HepG2 (cell line): ENCODE results near the gene ID4. TPM values are rescaled to one million over a fixed set of nuclear protein-coding genes. Genes with fewer than 3 reads are reported as not detected.
A peak's percentile ranks its signal among the peaks of the same experiment; 100 is the strongest.

Experiments
- EHMT2 ChIP-seq: fragments of 200-600 bp; sonication (generic); IDR thresholded peaks from 2 replicates; pipeline ENCODE4 v1.7.0; 2017; ENCODE audit warnings: antibody characterized with exemption, low read depth, low read length, borderline replicate concordance
- ETV5 ChIP-seq: IDR thresholded peaks from 2 replicates; pipeline ENCODE4 v1.6.1; 2018; ENCODE audit warnings: missing biosample characterization, missing genetic modification reagents, inconsistent platforms, borderline replicate concordance
- MTA1 ChIP-seq: sonication (generic); formaldehyde crosslinking; IDR thresholded peaks from 2 replicates; pipeline ENCODE4 v1.4.0; 2020; ENCODE audit warnings: missing genetic modification reagents, mild to moderate bottlenecking, borderline replicate concordance
- MXD1 ChIP-seq: sonication (generic); formaldehyde crosslinking; IDR thresholded peaks from 2 replicates; pipeline ENCODE4 v1.4.0; 2020; ENCODE audit warnings: mild to moderate bottlenecking, missing genetic modification reagents
- REL ChIP-seq: sonication (generic); formaldehyde crosslinking; conservative IDR thresholded peaks from 2 replicates; pipeline ENCODE4 v1.8.0; 2022; ENCODE audit warnings: mild to moderate bottlenecking, missing genetic modification reagents, moderate library complexity
- REPIN1 ChIP-seq: sonication (generic); formaldehyde crosslinking; IDR thresholded peaks from 2 replicates; pipeline ENCODE4 v1.8.0; 2022; ENCODE audit warnings: missing genetic modification reagents, low read depth, mild to moderate bottlenecking, borderline replicate concordance
- SNAPC2 ChIP-seq: sonication (generic); formaldehyde crosslinking; IDR thresholded peaks from 2 replicates; pipeline ENCODE4 v1.8.1; 2022; ENCODE audit warnings: mild to moderate bottlenecking, missing genetic modification reagents
- ZBTB49 ChIP-seq: sonication (generic); formaldehyde crosslinking; IDR thresholded peaks from 2 replicates; pipeline ENCODE4 v1.4.0; 2020; ENCODE audit warnings: missing genetic modification reagents, borderline replicate concordance
- ZNF781 ChIP-seq: sonication (generic); formaldehyde crosslinking; IDR thresholded peaks from 2 replicates; pipeline ENCODE4 v1.5.1; 2020; ENCODE audit warnings: borderline replicate concordance, mild to moderate bottlenecking, missing genetic modification reagents; ENCODE audit errors: not compliant biosample characterization
- ZSCAN12 ChIP-seq: sonication (generic); formaldehyde crosslinking; IDR thresholded peaks from 2 replicates; pipeline ENCODE4 v1.9.0; 2021; ENCODE audit warnings: mild to moderate bottlenecking, missing genetic modification reagents
- polyA plus RNA-seq, 8 experiments: library from polyadenylated mRNA; depleted of rRNA in 3 of 8; stranded (reverse) in 7 of 8; unstranded in 1 of 8; fragments of >200 nt; fragmentation: Illumina TruSeq in 4 of 8; extraction: Trizol in 4 of 8; gene quantifications; 2 replicates each; pipeline versions ENCODE4 v1.2.1 to v1.2.3, GENCODE V29; 2011 to 2016; ENCODE audit warnings: low read depth in 4 of 8, missing spikeins in 1 of 8, mixed read lengths in 1 of 8; ENCODE audit not compliant: insufficient read depth in 1 of 8
- total RNA-seq, 5 experiments: library from RNA; depleted of rRNA; stranded (reverse); fragments of >200 nt; fragmentation: Illumina TruSeq; extraction: Trizol; gene quantifications; 2 replicates each; pipeline ENCODE4 v1.2.3, GENCODE V29; 2016; ENCODE audit warnings: low read depth in 1 of 5
- TF ChIP-seq, protein P1 (sequence below): sonication (generic); formaldehyde crosslinking; IDR thresholded peaks from 2 replicates; pipeline ENCODE4 v1.5.0; 2020; ENCODE audit warnings: mild to moderate bottlenecking, missing genetic modification reagents, borderline replicate concordance
- TF ChIP-seq, protein P2 (sequence below): sonication (generic); IDR thresholded peaks from 2 replicates; pipeline ENCODE4 v1.6.1; 2016; ENCODE audit warnings: low read depth, borderline replicate concordance
- TF ChIP-seq, protein P3 (sequence below): sonication (generic); formaldehyde crosslinking; IDR thresholded peaks from 2 replicates; pipeline ENCODE4 v1.8.1; 2022; ENCODE audit warnings: low read depth, mild to moderate bottlenecking, missing genetic modification reagents

ID4 gene
- total and polyA plus RNA-seq, 2 of the 13 experiments (the other 11 are each of a cell fraction or from before 2014, with no cell fraction given): 0.20 to 0.44 TPM

- TF ChIP-seq, protein P1, sequence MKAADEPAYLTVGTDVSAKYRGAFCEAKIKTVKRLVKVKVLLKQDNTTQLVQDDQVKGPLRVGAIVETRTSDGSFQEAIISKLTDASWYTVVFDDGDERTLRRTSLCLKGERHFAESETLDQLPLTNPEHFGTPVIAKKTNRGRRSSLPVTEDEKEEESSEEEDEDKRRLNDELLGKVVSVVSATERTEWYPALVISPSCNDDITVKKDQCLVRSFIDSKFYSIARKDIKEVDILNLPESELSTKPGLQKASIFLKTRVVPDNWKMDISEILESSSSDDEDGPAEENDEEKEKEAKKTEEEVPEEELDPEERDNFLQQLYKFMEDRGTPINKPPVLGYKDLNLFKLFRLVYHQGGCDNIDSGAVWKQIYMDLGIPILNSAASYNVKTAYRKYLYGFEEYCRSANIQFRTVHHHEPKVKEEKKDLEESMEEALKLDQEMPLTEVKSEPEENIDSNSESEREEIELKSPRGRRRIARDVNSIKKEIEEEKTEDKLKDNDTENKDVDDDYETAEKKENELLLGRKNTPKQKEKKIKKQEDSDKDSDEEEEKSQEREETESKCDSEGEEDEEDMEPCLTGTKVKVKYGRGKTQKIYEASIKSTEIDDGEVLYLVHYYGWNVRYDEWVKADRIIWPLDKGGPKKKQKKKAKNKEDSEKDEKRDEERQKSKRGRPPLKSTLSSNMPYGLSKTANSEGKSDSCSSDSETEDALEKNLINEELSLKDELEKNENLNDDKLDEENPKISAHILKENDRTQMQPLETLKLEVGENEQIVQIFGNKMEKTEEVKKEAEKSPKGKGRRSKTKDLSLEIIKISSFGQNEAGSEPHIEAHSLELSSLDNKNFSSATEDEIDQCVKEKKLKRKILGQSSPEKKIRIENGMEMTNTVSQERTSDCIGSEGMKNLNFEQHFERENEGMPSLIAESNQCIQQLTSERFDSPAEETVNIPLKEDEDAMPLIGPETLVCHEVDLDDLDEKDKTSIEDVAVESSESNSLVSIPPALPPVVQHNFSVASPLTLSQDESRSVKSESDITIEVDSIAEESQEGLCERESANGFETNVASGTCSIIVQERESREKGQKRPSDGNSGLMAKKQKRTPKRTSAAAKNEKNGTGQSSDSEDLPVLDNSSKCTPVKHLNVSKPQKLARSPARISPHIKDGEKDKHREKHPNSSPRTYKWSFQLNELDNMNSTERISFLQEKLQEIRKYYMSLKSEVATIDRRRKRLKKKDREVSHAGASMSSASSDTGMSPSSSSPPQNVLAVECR (CRISPR knock-in tag): peak; percentile 99
- TF ChIP-seq, protein P2, sequence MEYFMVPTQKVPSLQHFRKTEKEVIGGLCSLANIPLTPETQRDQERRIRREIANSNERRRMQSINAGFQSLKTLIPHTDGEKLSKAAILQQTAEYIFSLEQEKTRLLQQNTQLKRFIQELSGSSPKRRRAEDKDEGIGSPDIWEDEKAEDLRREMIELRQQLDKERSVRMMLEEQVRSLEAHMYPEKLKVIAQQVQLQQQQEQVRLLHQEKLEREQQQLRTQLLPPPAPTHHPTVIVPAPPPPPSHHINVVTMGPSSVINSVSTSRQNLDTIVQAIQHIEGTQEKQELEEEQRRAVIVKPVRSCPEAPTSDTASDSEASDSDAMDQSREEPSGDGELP: peak; percentile 99
- TF ChIP-seq REPIN1 (no peak; the same call in none of the 2 replicates), MTA1 (no peak; the same call in 1 of the 2 replicates), ZBTB49 (CRISPR knock-in tag) (no peak), MXD1 (CRISPR knock-in tag) (no peak; the same call in 1 of the 2 replicates), ETV5 (CRISPR knock-in tag) (peak; percentile 59; the same call in 1 of the 2 replicates), SNAPC2 (CRISPR knock-in tag) (peak; percentile 88), REL (CRISPR knock-in tag) (no peak), ZNF781 (CRISPR knock-in tag) (no peak), EHMT2 (no peak), ZSCAN12 (CRISPR knock-in tag) (no peak; the same call in 1 of the 2 replicates)
- TF ChIP-seq, protein P3, sequence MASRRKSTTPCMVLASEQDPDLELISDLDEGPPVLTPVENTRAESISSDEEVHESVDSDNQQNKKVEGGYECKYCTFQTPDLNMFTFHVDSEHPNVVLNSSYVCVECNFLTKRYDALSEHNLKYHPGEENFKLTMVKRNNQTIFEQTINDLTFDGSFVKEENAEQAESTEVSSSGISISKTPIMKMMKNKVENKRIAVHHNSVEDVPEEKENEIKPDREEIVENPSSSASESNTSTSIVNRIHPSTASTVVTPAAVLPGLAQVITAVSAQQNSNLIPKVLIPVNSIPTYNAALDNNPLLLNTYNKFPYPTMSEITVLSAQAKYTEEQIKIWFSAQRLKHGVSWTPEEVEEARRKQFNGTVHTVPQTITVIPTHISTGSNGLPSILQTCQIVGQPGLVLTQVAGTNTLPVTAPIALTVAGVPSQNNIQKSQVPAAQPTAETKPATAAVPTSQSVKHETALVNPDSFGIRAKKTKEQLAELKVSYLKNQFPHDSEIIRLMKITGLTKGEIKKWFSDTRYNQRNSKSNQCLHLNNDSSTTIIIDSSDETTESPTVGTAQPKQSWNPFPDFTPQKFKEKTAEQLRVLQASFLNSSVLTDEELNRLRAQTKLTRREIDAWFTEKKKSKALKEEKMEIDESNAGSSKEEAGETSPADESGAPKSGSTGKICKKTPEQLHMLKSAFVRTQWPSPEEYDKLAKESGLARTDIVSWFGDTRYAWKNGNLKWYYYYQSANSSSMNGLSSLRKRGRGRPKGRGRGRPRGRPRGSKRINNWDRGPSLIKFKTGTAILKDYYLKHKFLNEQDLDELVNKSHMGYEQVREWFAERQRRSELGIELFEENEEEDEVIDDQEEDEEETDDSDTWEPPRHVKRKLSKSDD: peak; percentile 95
Observed at GRCh38 chr6:19804205-19805128, 32.7 kb upstream of the ID4 start (continued).
